HepG2 (cell line): ENCODE results near the gene CAVIN1. TPM values are rescaled to one million over a fixed set of nuclear protein-coding genes. Genes with fewer than 3 reads are reported as not detected.

Experiments used
- ATAC-seq: fragments of 200-7000 bp; cut with Tn5 transposase; 3 replicates; pipeline ENCODE4 v1.9.1; 2020; ENCODE audit warnings: mild to moderate bottlenecking, moderate library complexity
- BruUV-seq: library from RNA; stranded (reverse); fragments of 400-500 nt; replicated peaks from 2 replicates; lab custom pipeline; 2021; lab: Mats Ljungman, UMichigan
- CTCF ChIA-PET: fragments of 300-600 bp; formaldehyde crosslinking; extraction: SDS; loops from one replicate; lab custom pipeline; 2021; ENCODE audit warnings: low total read pairs, inconsistent platforms, low intra/inter-chr PET ratio; lab: Yijun Ruan, JAX
- POLR2A ChIA-PET: fragments of 350-600 bp; sonication (Branson Sonifier 250); formaldehyde crosslinking; loops from one replicate; lab custom pipeline; 2020; ENCODE audit warnings: antibody characterized with exemption, inconsistent platforms; lab: Yijun Ruan, JAX
- DNase-seq: peaks from one replicate; pipeline ENCODE4 v3.0.0-alpha.2; 2015; ENCODE audit warnings: low spot score
- FAIRE-seq: peaks from 3 replicates; lab custom pipeline; 2011; peaks lifted over from hg19 to GRCh38; lab: Jason Lieb, UNC
- H2AFZ ChIP-seq: one replicate; pipeline ENCODE4 v1.6.1; 2011; ENCODE audit warnings: low read length, inconsistent platforms
- H3K27ac ChIP-seq: fragments of 300-600 bp; 3 replicates; pipeline ENCODE4 v1.8.0; 2011; ENCODE audit warnings: mixed run types, mild to moderate bottlenecking, mixed read lengths, low read length, inconsistent platforms; ENCODE audit not compliant: insufficient read depth; ENCODE audit errors: extremely low read length
- H3K27me3 ChIP-seq, 2 experiments: fragments of 200-600 bp in 1 of 2; 2 replicates in 1 of 2; 3 replicates in 1 of 2; pipeline versions ENCODE4 v1.6.0 to v1.8.0; 2011; ENCODE audit warnings: low read length in 2 of 2, mild to moderate bottlenecking in 2 of 2, moderate library complexity in 2 of 2, inconsistent platforms in 1 of 2; ENCODE audit not compliant: insufficient read depth in 2 of 2, control insufficient read depth in 1 of 2
- H3K36me3 ChIP-seq, 2 experiments: fragments of 200-600 bp in 1 of 2; replicated peaks in 1 of 2; 2 replicates in 1 of 2; 3 replicates in 1 of 2; pipeline versions ENCODE4 v1.5.1 to v1.8.0; 2011; ENCODE audit warnings: low read length in 2 of 2, inconsistent platforms in 1 of 2; ENCODE audit not compliant: insufficient read depth in 2 of 2, control insufficient read depth in 1 of 2
- H3K4me1 ChIP-seq: 2 replicates; pipeline ENCODE4 v1.5.1; 2012; ENCODE audit warnings: low read length, inconsistent platforms; ENCODE audit not compliant: insufficient read depth
- H3K4me2 ChIP-seq: 2 replicates; pipeline ENCODE4 v1.6.0; 2011; ENCODE audit warnings: low read depth, low read length, inconsistent platforms
- H3K4me3 ChIP-seq, 3 experiments: fragments of 200-600 bp in 1 of 3; sonication (generic), shearing (Covaris generic) in 1 of 3; replicated peaks in 1 of 3; 2 replicates each; pipeline ENCODE4 v1.5.1; 2011 to 2016; ENCODE audit warnings: low read length in 3 of 3, inconsistent platforms in 2 of 3, low read depth in 2 of 3, mild to moderate bottlenecking in 2 of 3, control low read depth in 1 of 3, mixed read lengths in 1 of 3; ENCODE audit not compliant: insufficient read depth in 1 of 3
- H3K79me2 ChIP-seq: one replicate; pipeline ENCODE4 v1.6.1; 2011; ENCODE audit warnings: low read length, inconsistent platforms; ENCODE audit not compliant: insufficient read depth
- H3K9ac ChIP-seq: 2 replicates; pipeline ENCODE4 v1.6.0; 2011; ENCODE audit warnings: mild to moderate bottlenecking, low read depth, low read length, inconsistent platforms; ENCODE audit not compliant: insufficient read depth
- H3K9me3 ChIP-seq: 2 replicates; pipeline ENCODE4 v1.5.1; 2012; ENCODE audit warnings: mild to moderate bottlenecking, low read length
- H4K20me1 ChIP-seq: 2 replicates; pipeline ENCODE4 v1.6.0; 2011; ENCODE audit warnings: inconsistent platforms, mild to moderate bottlenecking, low read length, moderate library complexity; ENCODE audit not compliant: insufficient read depth
- ADNP ChIP-seq: sonication (generic); formaldehyde crosslinking; IDR thresholded peaks from 2 replicates; pipeline ENCODE4 v1.4.0; 2020; ENCODE audit warnings: missing genetic modification reagents
- BCLAF1 ChIP-seq: fragments of 450-650 bp; IDR thresholded peaks from 2 replicates; pipeline ENCODE4 v1.6.1; 2017; ENCODE audit warnings: mild to moderate bottlenecking
- CEBPB ChIP-seq: IDR thresholded peaks from 2 replicates; pipeline ENCODE4 v1.6.1; 2011; ENCODE audit warnings: low read depth, low read length, improper control_type of control experiment, borderline replicate concordance
- CEBPG ChIP-seq: IDR thresholded peaks from 2 replicates; pipeline ENCODE4 v1.6.1; 2016
- HDAC2 ChIP-seq: sonication (generic); formaldehyde crosslinking; IDR thresholded peaks from 2 replicates; pipeline ENCODE4 v1.4.0; 2020; ENCODE audit warnings: missing genetic modification reagents
- NBN ChIP-seq: fragments of 450-650 bp; conservative IDR thresholded peaks from 2 replicates; pipeline ENCODE4 v1.6.1; 2017
- PRDM10 ChIP-seq: sonication (generic); formaldehyde crosslinking; IDR thresholded peaks from 2 replicates; pipeline ENCODE4 v1.4.0; 2020; ENCODE audit warnings: low read depth, missing genetic modification reagents
- RFXAP ChIP-seq: sonication (generic); formaldehyde crosslinking; IDR thresholded peaks from 2 replicates; pipeline ENCODE4 v1.4.0; 2020; ENCODE audit warnings: missing genetic modification reagents, borderline replicate concordance
- SP2 ChIP-seq: sonication (generic); formaldehyde crosslinking; IDR thresholded peaks from 2 replicates; pipeline ENCODE4 v1.5.1; 2020; ENCODE audit warnings: mild to moderate bottlenecking, missing genetic modification reagents
- ZNF761 ChIP-seq: sonication (generic); formaldehyde crosslinking; conservative IDR thresholded peaks from 2 replicates; pipeline ENCODE4 v1.4.0; 2020; ENCODE audit warnings: mild to moderate bottlenecking, missing genetic modification reagents
- WGBS: methylation state at CpG from one replicate; pipeline ENCODE4 v1.1.6; 2017; ENCODE audit warnings: low lambda C conversion rate; 5-methylcytosine and 5-hydroxymethylcytosine counted together
- in situ Hi-C: cut with HindIII; loops from 2 replicates; pipeline ENCODE4 v1.10.0; 2017; ENCODE audit warnings: low pct_unique_long_range_greater_than_20kb; ENCODE audit not compliant: extremely low pct_ligation_motif_present
- intact Hi-C: fragments of 100-400 bp; cut with micrococcal nuclease; formaldehyde crosslinking; loops from one replicate; pipeline ENCODE4 v1.10.0; 2022; ENCODE audit not compliant: unreplicated experiment
- polyA plus RNA-seq, 8 experiments: library from polyadenylated mRNA; depleted of rRNA in 3 of 8; stranded (reverse) in 7 of 8; unstranded in 1 of 8; fragments of >200 nt; fragmentation: Illumina TruSeq in 4 of 8; extraction: Trizol in 4 of 8; gene quantifications; 2 replicates each; pipeline versions ENCODE4 v1.2.1 to v1.2.3, GENCODE V29; 2011 to 2016; ENCODE audit warnings: low read depth in 4 of 8, missing spikeins in 1 of 8, mixed read lengths in 1 of 8; ENCODE audit not compliant: insufficient read depth in 1 of 8
- total RNA-seq, 5 experiments: library from RNA; depleted of rRNA; stranded (reverse); fragments of >200 nt; fragmentation: Illumina TruSeq; extraction: Trizol; gene quantifications; 2 replicates each; pipeline ENCODE4 v1.2.3, GENCODE V29; 2016; ENCODE audit warnings: low read depth in 1 of 5

The CAVIN1 gene
- total and polyA plus RNA-seq, 2 of the 13 experiments (the other 11 are each of a cell fraction or from before 2014, with no cell fraction given) = 15.9 to 25.5 TPM

GRCh38 chr17:42392692-42393415, 30.2 kb downstream of the CAVIN1 start:
- no peak overlapping the region for H3K27ac ChIP-seq
- intact Hi-C loops = no loop called here
- ATAC-seq (no peak), FAIRE-seq (peak; percentile 37), DNase-seq (no peak)
- peaks cover 56% of the 10 kb centered on the region for H3K4me1 ChIP-seq
- no peak for TF ChIP-seq HDAC2 (CRISPR knock-in tag)
- no peak for TF ChIP-seq BCLAF1
- peak; percentile 16; the same call in 1 of the 2 replicates for TF ChIP-seq CEBPG
- TF ChIP-seq ZNF761 (CRISPR knock-in tag) = no peak
- TF ChIP-seq SP2 (CRISPR knock-in tag) = no peak
- no peak for TF ChIP-seq ADNP
- TF ChIP-seq NBN = no peak
- TF ChIP-seq RFXAP (CRISPR knock-in tag) = no peak
- no peak for TF ChIP-seq PRDM10 (CRISPR knock-in tag)
- peak; percentile 38; the same call in 1 of the 2 replicates for TF ChIP-seq CEBPB
- no peak overlapping the region for H3K4me3 ChIP-seq
- H3K79me2 ChIP-seq = peaks cover 2% of the 10 kb centered on the region
- H4K20me1 ChIP-seq = no peaks in the 10 kb centered on the region
- CTCF ChIA-PET = no interaction called here
- H3K36me3 ChIP-seq = no peaks in the 10 kb centered on the region
- H3K27me3 ChIP-seq = no peaks in the 10 kb centered on the region; a peak in 1 of 5 replicates
- no peak overlapping the region for H3K9ac ChIP-seq
- POLR2A ChIA-PET = no interaction called here
- peak overlapping the region; percentile 16; the same call in 1 of the 2 replicates for H3K4me2 ChIP-seq
- 52% methylated on average over 4 of the region's 4 CpGs for WGBS
- BruUV-seq = no TSS peak
- H2AFZ ChIP-seq = no peak overlapping the region
- in situ Hi-C loops = no loop called here
- no peaks in the 10 kb centered on the region for H3K9me3 ChIP-seq
